IMR-90 (cell line): ENCODE data around the gene RUNX1. TPM values are rescaled to one million over a fixed set of nuclear protein-coding genes. Genes with fewer than 3 reads are reported as not detected.

Experiments
- ATAC-seq: fragments of 200-7000 bp; cut with Tn5 transposase; 2 replicates; pipeline ENCODE4 v1.9.1; 2020; ENCODE audit warnings: low read depth, mild to moderate bottlenecking, moderate library complexity
- BruUV-seq: library from RNA; stranded (reverse); fragments of 400-500 nt; replicated peaks from 2 replicates; lab custom pipeline; 2021; lab: Mats Ljungman, UMichigan
- CTCF ChIA-PET: fragments of 300-600 bp; formaldehyde crosslinking; extraction: SDS; loops from one replicate; lab custom pipeline; 2021; ENCODE audit warnings: antibody characterized with exemption; lab: Yijun Ruan, JAX
- POLR2A ChIA-PET: fragments of 300-600 bp; sonication (Branson Sonifier 250); formaldehyde crosslinking; loops from one replicate; lab custom pipeline; 2022; ENCODE audit warnings: antibody characterized with exemption; ENCODE audit not compliant: unreplicated experiment; lab: Charles Lee
- DNase-seq: peaks from one replicate; pipeline ENCODE4 v3.0.0; 2013
- H2AFZ ChIP-seq: replicated peaks from 2 replicates; pipeline ENCODE3; 2013; ENCODE audit warnings: low read length, mild to moderate bottlenecking; ENCODE audit not compliant: poor library complexity
- H2AK5ac ChIP-seq: 2 replicates; pipeline ENCODE4 v1.6.1; 2013; ENCODE audit warnings: low read depth, low read length, inconsistent platforms
- H2AK9ac ChIP-seq: replicated peaks from 2 replicates; pipeline ENCODE3; 2013; ENCODE audit warnings: mild to moderate bottlenecking, low read depth, low read length, moderate library complexity; ENCODE audit not compliant: poor library complexity
- H2BK120ac ChIP-seq: 2 replicates; pipeline ENCODE4 v1.6.1; 2013; ENCODE audit warnings: low read depth, low read length, inconsistent platforms
- H2BK15ac ChIP-seq: 3 replicates; pipeline ENCODE4 v1.6.1; 2013; ENCODE audit warnings: low read depth, low read length, inconsistent platforms
- H2BK20ac ChIP-seq: 2 replicates; pipeline ENCODE4 v1.6.1; 2013; ENCODE audit warnings: low read depth, mild to moderate bottlenecking, inconsistent platforms, low read length, moderate library complexity
- H2BK5ac ChIP-seq: 2 replicates; pipeline ENCODE4 v1.6.1; 2013; ENCODE audit warnings: mild to moderate bottlenecking, low read depth, low read length, inconsistent platforms; ENCODE audit not compliant: poor library complexity, severe bottlenecking
- H3K14ac ChIP-seq: replicated peaks from 2 replicates; pipeline ENCODE4 v1.6.1; 2013; ENCODE audit warnings: low read depth, low read length, inconsistent platforms
- H3K18ac ChIP-seq: 2 replicates; pipeline ENCODE4 v1.6.1; 2013; ENCODE audit warnings: low read depth, low read length, control low read depth
- H3K23ac ChIP-seq: 2 replicates; pipeline ENCODE4 v1.6.1; 2013; ENCODE audit warnings: low read depth, low read length, inconsistent platforms
- H3K27ac ChIP-seq: 2 replicates; pipeline ENCODE4 v1.5.1; 2013; ENCODE audit warnings: mild to moderate bottlenecking, control low read depth, low read length; ENCODE audit not compliant: insufficient read depth
- H3K27me3 ChIP-seq: 2 replicates; pipeline ENCODE4 v1.6.1; 2013; ENCODE audit warnings: low read length; ENCODE audit not compliant: control insufficient read depth, insufficient read depth
- H3K36me3 ChIP-seq: 2 replicates; pipeline ENCODE4 v1.6.1; 2013; ENCODE audit warnings: low read length, mixed read lengths; ENCODE audit not compliant: control insufficient read depth, insufficient read depth
- H3K4ac ChIP-seq: 2 replicates; pipeline ENCODE4 v1.6.1; 2013; ENCODE audit warnings: low read depth, low read length, inconsistent platforms
- H3K4me1 ChIP-seq: 2 replicates; pipeline ENCODE4 v1.6.1; 2013; ENCODE audit warnings: low read length, mixed read lengths; ENCODE audit not compliant: control insufficient read depth, insufficient read depth
- H3K4me2 ChIP-seq: 2 replicates; pipeline ENCODE4 v1.6.1; 2013; ENCODE audit warnings: low read depth, mild to moderate bottlenecking, control low read depth, low read length, moderate library complexity
- H3K4me3 ChIP-seq: 2 replicates; pipeline ENCODE4 v1.5.1; 2013; ENCODE audit warnings: low read depth, mild to moderate bottlenecking, control low read depth, low read length, moderate library complexity; ENCODE audit not compliant: insufficient read depth
- H3K56ac ChIP-seq: 2 replicates; pipeline ENCODE4 v1.6.1; 2013; ENCODE audit warnings: low read length, inconsistent platforms; ENCODE audit not compliant: insufficient read depth; ENCODE audit errors: extremely low read depth
- H3K79me1 ChIP-seq, 2 experiments: 2 replicates each; pipeline ENCODE4 v1.6.1; 2013; ENCODE audit warnings: low read length in 2 of 2, inconsistent platforms in 1 of 2, low read depth in 1 of 2
- H3K9ac ChIP-seq: 2 replicates; pipeline ENCODE4 v1.6.1; 2013; ENCODE audit warnings: low read depth, low read length, control low read depth
- H3K9me1 ChIP-seq: 2 replicates; pipeline ENCODE4 v1.6.1; 2013; ENCODE audit warnings: low read length, inconsistent platforms; ENCODE audit not compliant: insufficient read depth
- H3K9me3 ChIP-seq: 2 replicates; pipeline ENCODE4 v1.6.1; 2013; ENCODE audit warnings: low read length; ENCODE audit not compliant: control insufficient read depth, insufficient read depth
- H4K20me1 ChIP-seq: 2 replicates; pipeline ENCODE4 v1.6.1; 2013; ENCODE audit warnings: low read length, inconsistent platforms; ENCODE audit not compliant: insufficient read depth
- H4K5ac ChIP-seq: 2 replicates; pipeline ENCODE4 v1.6.1; 2013; ENCODE audit warnings: mild to moderate bottlenecking, low read depth, low read length, control low read depth
- H4K8ac ChIP-seq, 2 experiments: 2 replicates each; pipeline ENCODE4 v1.6.1; 2013; ENCODE audit warnings: low read depth in 2 of 2, low read length in 2 of 2, control low read depth in 1 of 2, inconsistent platforms in 1 of 2
- H4K91ac ChIP-seq: 2 replicates; pipeline ENCODE4 v1.6.1; 2013; ENCODE audit warnings: low read depth, low read length, inconsistent platforms; ENCODE audit not compliant: insufficient read depth
- BHLHE40 ChIP-seq: fragments of 150-350 bp; IDR thresholded peaks from 2 replicates; pipeline ENCODE4 v1.6.1; 2016; ENCODE audit warnings: mild to moderate bottlenecking, low read depth, low read length
- CEBPB ChIP-seq: IDR thresholded peaks from 2 replicates; pipeline ENCODE4 v1.6.1; 2012; ENCODE audit warnings: low read depth, low read length, improper control_type of control experiment
- CHD1 ChIP-seq: IDR thresholded peaks from 2 replicates; pipeline ENCODE4 v1.6.1; 2012; ENCODE audit warnings: low read depth, low read length, improper control_type of control experiment
- CTCF ChIP-seq: conservative IDR thresholded peaks from 2 replicates; pipeline ENCODE4 v1.5.1; 2012; ENCODE audit warnings: mild to moderate bottlenecking, low read depth, low read length, improper control_type of control experiment
- ELK1 ChIP-seq: fragments of 150-350 bp; IDR thresholded peaks from 2 replicates; pipeline ENCODE4 v1.6.1; 2016; ENCODE audit warnings: low read depth, mild to moderate bottlenecking, low read length, moderate library complexity, borderline replicate concordance
- FOS ChIP-seq: fragments of 150-350 bp; IDR thresholded peaks from 2 replicates; pipeline ENCODE4 v1.6.1; 2016; ENCODE audit warnings: low read depth, low read length
- MAFK ChIP-seq: IDR thresholded peaks from 2 replicates; pipeline ENCODE4 v1.6.1; 2012; ENCODE audit warnings: low read depth, low read length, improper control_type of control experiment
- MXI1 ChIP-seq: IDR thresholded peaks from 2 replicates; pipeline ENCODE4 v1.6.1; 2012; ENCODE audit warnings: low read depth, mild to moderate bottlenecking, low read length, moderate library complexity, borderline replicate concordance
- NFE2L2 ChIP-seq: fragments of 150-350 bp; IDR thresholded peaks from 2 replicates; pipeline ENCODE4 v1.6.1; 2016; ENCODE audit warnings: low read depth, mild to moderate bottlenecking, low read length
- POLR2A ChIP-seq: IDR thresholded peaks from 2 replicates; pipeline ENCODE4 v1.6.1; 2012; ENCODE audit warnings: mild to moderate bottlenecking, low read depth, low read length
- RAD21 ChIP-seq: IDR thresholded peaks from 2 replicates; pipeline ENCODE4 v1.6.1; 2012; ENCODE audit warnings: low read length, improper control_type of control experiment
- RCOR1 ChIP-seq: IDR thresholded peaks from 2 replicates; pipeline ENCODE4 v1.6.1; 2012; ENCODE audit warnings: mild to moderate bottlenecking, low read length, improper control_type of control experiment; ENCODE audit not compliant: insufficient replicate concordance
- USF2 ChIP-seq: fragments of 150-350 bp; IDR thresholded peaks from 2 replicates; pipeline ENCODE4 v1.6.1; 2017; ENCODE audit warnings: mild to moderate bottlenecking, antibody characterized with exemption, low read length, low read depth
- WGBS, 2 experiments: methylation state at CpG; one replicate each; pipeline versions ENCODE4 v1.1.5 to v1.1.7; 2013; ENCODE audit warnings: missing lambda C conversion rate in 2 of 2; ENCODE audit not compliant: insufficient read length in 1 of 2; ENCODE audit errors: extremely low coverage in 2 of 2; 5-methylcytosine and 5-hydroxymethylcytosine counted together
- dilution Hi-C: fragments of 300-500 bp; cut with HindIII; formaldehyde crosslinking; loops from one replicate; pipeline ENCODE4 v1.14.3; 2018; ENCODE audit warnings: low sequenced_read_pairs; ENCODE audit not compliant: unreplicated experiment
- in situ Hi-C: fragments of 300-500 bp; cut with MboI; formaldehyde crosslinking; loops from 3 replicates; pipeline ENCODE4 v1.14.3; 2019; ENCODE audit warnings: low sequenced_read_pairs, inconsistent platforms, mixed read lengths
- intact Hi-C: fragments of 100-400 bp; cut with micrococcal nuclease; formaldehyde crosslinking; loops from 2 replicates; pipeline ENCODE4 v1.10.0; 2022
- polyA plus RNA-seq, 3 experiments: library from polyadenylated mRNA; depleted of rRNA; stranded (reverse); fragments of >200 nt; gene quantifications; 2 replicates each; pipeline ENCODE4 v1.2.3, GENCODE V29; 2012; ENCODE audit warnings: low replicate concordance in 1 of 3
- total RNA-seq: library from RNA; depleted of rRNA; stranded (reverse); fragments of >200 nt; gene quantifications from 2 replicates; pipeline ENCODE4 v1.2.3, GENCODE V29; 2012

The RUNX1 gene
- total and polyA plus RNA-seq, 2 of the 4 experiments (the other 2 are of a cell fraction) = 34.5 to 56.5 TPM

DNA sequence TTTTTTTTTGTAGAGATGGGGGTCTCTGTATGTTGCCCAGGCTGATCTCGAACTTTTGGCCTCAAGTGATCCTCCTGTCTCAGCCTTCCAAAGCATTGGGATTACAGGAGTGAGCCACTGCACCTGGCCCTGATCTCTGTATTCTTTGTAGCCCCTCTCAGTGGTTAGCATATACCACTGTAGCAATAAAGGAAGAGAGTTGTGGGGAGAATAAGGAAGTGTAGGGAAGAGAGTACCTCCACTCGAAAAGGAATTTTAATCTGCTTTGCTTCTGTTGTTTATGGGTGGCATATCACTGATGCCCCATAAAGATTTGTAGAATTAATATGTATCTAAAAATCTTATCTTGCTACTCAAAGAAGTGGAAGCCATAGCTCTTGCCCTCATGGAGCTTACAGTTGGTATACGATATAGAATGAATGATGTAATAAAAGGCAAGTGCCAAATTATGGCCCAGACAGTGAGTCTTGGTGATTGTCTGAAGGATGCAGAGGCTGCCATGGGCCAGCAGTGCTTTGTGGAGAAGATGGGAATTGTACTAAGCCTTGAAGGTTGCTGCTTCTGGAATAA is 284.3 kb downstream of the RUNX1 start:
- dilution Hi-C loops = no loop called here
- TF ChIP-seq NFE2L2 (no peak), CHD1 (no peak), RCOR1 (no peak), POLR2A (no peak), CEBPB (no peak), CTCF (no peak), ELK1 (no peak), RAD21 (no peak), FOS (no peak), MXI1 (no peak), MAFK (no peak), BHLHE40 (no peak), USF2 (no peak)

More for the DNA sequence above, 284.3 kb downstream of the RUNX1 start:
- no peaks in the 10 kb centered on the region for H3K27me3 ChIP-seq
- in situ Hi-C loops (no loop called here), intact Hi-C loops (no loop called here)
- H2AK5ac ChIP-seq = no peak overlapping the region
- H3K18ac ChIP-seq = no peak overlapping the region
- POLR2A ChIA-PET = interaction anchor here (0.7 kb wide), 1 partner anchor 1363 kb away, joined by 7 read pairs; no protein-coding TSS in a partner anchor
- H2AK9ac ChIP-seq = no peak overlapping the region
- H3K9me3 ChIP-seq = peaks cover 2% of the 10 kb centered on the region; the same call in 1 of the 2 replicates
- DNase-seq (no peak), ATAC-seq (no peak)
- H4K91ac ChIP-seq = no peak overlapping the region
- H4K8ac ChIP-seq = no peak overlapping the region
- WGBS, 2 experiments = no CpG with 5 or more reads among the region's 3 CpGs
- no peak overlapping the region for H3K56ac ChIP-seq
- H3K4me2 ChIP-seq = no peak overlapping the region
- BruUV-seq = no TSS peak
- no peak overlapping the region for H2AFZ ChIP-seq
- H3K36me3 ChIP-seq = no peaks in the 10 kb centered on the region
- no peaks in the 10 kb centered on the region for H3K79me1 ChIP-seq
- no peaks in the 10 kb centered on the region for H4K20me1 ChIP-seq
- H3K27ac ChIP-seq = no peak overlapping the region
- no peak overlapping the region for H2BK15ac ChIP-seq
- H2BK5ac ChIP-seq = no peak overlapping the region
- H3K4me1 ChIP-seq = no peaks in the 10 kb centered on the region
- H2BK120ac ChIP-seq = no peak overlapping the region
- CTCF ChIA-PET = no interaction called here
- no peak overlapping the region for H4K5ac ChIP-seq
- no peak overlapping the region for H3K4ac ChIP-seq
- no peak overlapping the region for H3K14ac ChIP-seq
- no peak overlapping the region for H3K4me3 ChIP-seq
- H3K23ac ChIP-seq = no peak overlapping the region
- no peaks in the 10 kb centered on the region for H3K9me1 ChIP-seq
- H3K9ac ChIP-seq = no peak overlapping the region
- H2BK20ac ChIP-seq = no peak overlapping the region
